Measurements from ENCODE around the gene KRTCAP2. TPM values are rescaled to one million over a fixed set of nuclear protein-coding genes. Genes with fewer than 3 reads are reported as not detected.
A peak's percentile ranks its signal among the peaks of the same experiment; 100 is the strongest.
"Not testable (repeated sequence)": the region's sequence is repeated elsewhere in the genome, so short reads cannot be mapped to it uniquely, and the experiment has no call there.

Gene KRTCAP2
- 420 TPM for polyA plus RNA-seq (2012; ENCODE audit: insufficient read depth, insufficient read length, low read depth)

GRCh38 chr1:155172732-155173477 lies at the start of gene KRTCAP2:
Gene KRTCAP2 (minus strand): TSS chr1:155173304. CDS start chr1:155173224, 80 bp downstream.
- H3K9me3 ChIP-seq, result no peaks in the 10 kb centered on the region
- H3K27me3 ChIP-seq, result no peaks in the 10 kb centered on the region
- peak within 1 kb of the TSS; percentile 90 for H3K4me3 ChIP-seq (ENCODE audit: low read depth, low read length)
- peak; percentile 94 for TF ChIP-seq CTCF (IDR thresholded peaks at IDR 0.05; ENCODE audit: low read depth, low read length)
- peak; percentile 95 for DNase-seq
- H3K4me1 ChIP-seq, result peaks cover 14% of the 10 kb centered on the region
- peaks cover 14% of the 10 kb centered on the region for H3K36me3 ChIP-seq

GRCh38 chr1:155220211-155220965 lies 47.3 kb upstream of the KRTCAP2 start:
- H3K9me3 ChIP-seq; H3K4me3 ChIP-seq (ENCODE audit: low read depth, low read length); H3K36me3 ChIP-seq; H3K27me3 ChIP-seq; H3K4me1 ChIP-seq; DNase-seq: not testable (repeated sequence)

GRCh38 chr1:155219592-155220031 lies 46.5 kb upstream of the KRTCAP2 start:
- peak overlapping the region; percentile 45 for H3K4me3 ChIP-seq (ENCODE audit: low read depth, low read length)
- TF ChIP-seq CTCF (IDR thresholded peaks at IDR 0.05; ENCODE audit: low read depth, low read length), result no peak
- peak; percentile 30 for DNase-seq

GRCh38 chr1:155218854-155219591 lies 45.9 kb upstream of the KRTCAP2 start:
- Histone ChIP-seq H3K9me3 (no peaks in the 10 kb centered on the region), H3K4me3 (ENCODE audit: low read depth, low read length) (peak overlapping the region; percentile 45), H3K4me1 (peaks cover 2% of the 10 kb centered on the region; the same call in 1 of the 2 replicates), H3K27me3 (no peaks in the 10 kb centered on the region), H3K36me3 (peaks cover 1% of the 10 kb centered on the region; the same call in 1 of the 2 replicates)
- TF ChIP-seq CTCF (IDR thresholded peaks at IDR 0.05; ENCODE audit: low read depth, low read length), result no peak
- DNase-seq, result peak; percentile 61

More at GRCh38 chr1:155219592-155220031, 46.5 kb upstream of the KRTCAP2 start:
- H3K36me3 ChIP-seq, result peaks cover 4% of the 10 kb centered on the region; the same call in 1 of the 2 replicates
- H3K9me3 ChIP-seq, result no peaks in the 10 kb centered on the region
- no peaks in the 10 kb centered on the region for H3K27me3 ChIP-seq
- H3K4me1 ChIP-seq, result peaks cover 2% of the 10 kb centered on the region; the same call in 1 of the 2 replicates

GRCh38 chr1:155214702-155215101 lies 41.6 kb upstream of the KRTCAP2 start:
- not testable (repeated sequence) for H3K4me1 ChIP-seq; H3K4me3 ChIP-seq (ENCODE audit: low read depth, low read length); H3K27me3 ChIP-seq; H3K9me3 ChIP-seq; DNase-seq; H3K36me3 ChIP-seq

- DNase-seq; H3K36me3 ChIP-seq; H3K9me3 ChIP-seq; H3K4me3 ChIP-seq (ENCODE audit: low read depth, low read length); H3K27me3 ChIP-seq; H3K4me1 ChIP-seq: not testable (repeated sequence)
Observed at GRCh38 chr1:155212051-155212440, 38.9 kb upstream of the KRTCAP2 start.

- not testable (repeated sequence) for H3K4me3 ChIP-seq (ENCODE audit: low read depth, low read length); H3K27me3 ChIP-seq; H3K4me1 ChIP-seq; DNase-seq; H3K9me3 ChIP-seq; H3K36me3 ChIP-seq
Observed at GRCh38 chr1:155211381-155212050, 38.4 kb upstream of the KRTCAP2 start.

All from BE2C (cell line).